ENCODE measurements around the gene CYTH2. TPM values are rescaled to one million over a fixed set of nuclear protein-coding genes. Genes with fewer than 3 reads are reported as not detected.

The CYTH2 gene
- total and polyA plus RNA-seq, 9 of the 15 experiments (the other 6 are each of a cell fraction or from before 2014, with no cell fraction given): 1.8 to 45.2 (median 23.8) TPM

GRCh38 chr19:48454150-48454730 lies 14.9 kb upstream of the CYTH2 start:
- H4K20me1 ChIP-seq (replicated peaks; ENCODE audit: control insufficient read depth, insufficient read depth, low read length): peaks cover 9% of the 10 kb centered on the region
- no peaks in the 10 kb centered on the region for H3K27me3 ChIP-seq (ENCODE audit: control insufficient read depth in 2 of 2, insufficient read depth in 2 of 2, low read length in 2 of 2)
- POLR2A ChIA-PET: no interaction called here
- H2AFZ ChIP-seq (ENCODE audit: low read depth, low read length): no peak overlapping the region
- CTCF ChIA-PET (ENCODE audit: low intra/inter-chr PET ratio): no interaction called here
- no peaks in the 10 kb centered on the region for H3K9me1 ChIP-seq (ENCODE audit: control insufficient read depth, insufficient read depth, low read length)
- WGBS (ENCODE audit: insufficient coverage, low coverage, missing lambda C conversion rate): 93% methylated on average over 14 of the region's 22 CpGs
- FAIRE-seq (no peak), DNase-seq (ENCODE audit: extremely low read depth in 1 of 4, low spot score in 3 of 4) (no peak), ATAC-seq (no peak)
- in situ Hi-C loops (cut with MboI): no loop called here
- H3K4me3 ChIP-seq: no peak overlapping the region
- peak overlapping the region in 1 of 2 experiments; percentile 74; a peak in 2 of 4 replicates for H3K9ac ChIP-seq (ENCODE audit: insufficient read depth in 1 of 2, low read depth in 2 of 2, low read length in 2 of 2)
- no TSS peak for BruUV-seq (replicated peaks)
- TF ChIP-seq POLR2G (IDR thresholded peaks at IDR 0.05; ENCODE audit: low read depth, low read length): peak; percentile 29; the same call in 1 of the 2 replicates
- TF ChIP-seq ELF1 (tag; IDR thresholded peaks at IDR 0.05): no peak
- TF ChIP-seq ZNF24 (IDR thresholded peaks at IDR 0.05): no peak
- no peak for TF ChIP-seq ZNF639 (CRISPR knock-in tag; conservative IDR thresholded peaks at IDR 0.05 in 1 of 2, IDR thresholded peaks at IDR 0.05 in 1 of 2)
- TF ChIP-seq CBX8 (IDR thresholded peaks at IDR 0.05; ENCODE audit: borderline replicate concordance, extremely low read depth, low read depth, low read length, poor library complexity, severe bottlenecking): no peak
- TF ChIP-seq RBFOX2 (IDR thresholded peaks at IDR 0.05; ENCODE audit: low read depth, low read length): peak; percentile 56
- no peaks in the 10 kb centered on the region for H3K9me3 ChIP-seq (replicated peaks; ENCODE audit: control insufficient read depth, insufficient read depth, low read depth, low read length)
- peaks cover 92% of the 10 kb centered on the region for H3K36me3 ChIP-seq (ENCODE audit: control insufficient read depth, insufficient read depth, low read length)
- peaks cover 12% of the 10 kb centered on the region for H3K79me2 ChIP-seq (ENCODE audit: control insufficient read depth, insufficient read depth, low read length)
- H3K4me2 ChIP-seq (ENCODE audit: insufficient read depth, low read length): no peak overlapping the region
- intact Hi-C loops (cut with micrococcal nuclease): no loop called here
- H3K27ac ChIP-seq (ENCODE audit: extremely low read depth, low read depth, low read length): no peak overlapping the region
- H3K4me1 ChIP-seq (replicated peaks in 1 of 2; ENCODE audit: control insufficient read depth in 2 of 2, insufficient read depth in 2 of 2, low read length in 2 of 2): peaks cover 0 to 39% of the 10 kb centered on the region in 2 experiments; a peak in 2 of 5 replicates

Data from K562 (cell line).